H9 (cell line): Measurements from ENCODE around the gene BRK1. TPM values are rescaled to one million over a fixed set of nuclear protein-coding genes. Genes with fewer than 3 reads are reported as not detected.

Experiments
- DNase-seq: peaks from one replicate; pipeline ENCODE4 v3.0.0-alpha.2; 2017
- H2AFZ ChIP-seq: one replicate; pipeline ENCODE4 v1.6.1; 2013; ENCODE audit warnings: mild to moderate bottlenecking, low read length, control low read depth, moderate library complexity
- H2AK5ac ChIP-seq: 2 replicates; pipeline ENCODE4 v1.6.1; 2013; ENCODE audit warnings: low read length, control low read depth, mixed read lengths; ENCODE audit not compliant: insufficient read length
- H2BK120ac ChIP-seq: one replicate; pipeline ENCODE4 v1.6.1; 2013; ENCODE audit warnings: low read depth, mild to moderate bottlenecking, low read length, control low read depth, inconsistent platforms; ENCODE audit not compliant: poor library complexity, severe bottlenecking
- H2BK12ac ChIP-seq: 2 replicates; pipeline ENCODE4 v1.6.1; 2013; ENCODE audit warnings: low read length, control low read depth, mixed read lengths, low read depth; ENCODE audit not compliant: insufficient read length
- H2BK15ac ChIP-seq: 2 replicates; pipeline ENCODE4 v1.6.1; 2013; ENCODE audit warnings: low read depth, low read length, control low read depth
- H2BK20ac ChIP-seq: one replicate; pipeline ENCODE4 v1.6.1; 2013; ENCODE audit warnings: low read depth, mild to moderate bottlenecking, low read length, control low read depth, inconsistent platforms; ENCODE audit not compliant: poor library complexity, severe bottlenecking
- H2BK5ac ChIP-seq: 2 replicates; pipeline ENCODE4 v1.6.1; 2013; ENCODE audit warnings: low read length, control low read depth, mixed read lengths; ENCODE audit not compliant: insufficient read length
- H3K14ac ChIP-seq: 2 replicates; pipeline ENCODE4 v1.6.1; 2013; ENCODE audit warnings: low read length, control low read depth; ENCODE audit not compliant: insufficient read depth
- H3K18ac ChIP-seq: 2 replicates; pipeline ENCODE4 v1.6.1; 2013; ENCODE audit warnings: low read depth, mild to moderate bottlenecking, mixed read lengths, low read length, control low read depth; ENCODE audit not compliant: insufficient read length
- H3K23ac ChIP-seq: 2 replicates; pipeline ENCODE4 v1.6.1; 2013; ENCODE audit warnings: low read length, control low read depth, mixed read lengths, low read depth; ENCODE audit not compliant: insufficient read length
- H3K23me2 ChIP-seq: 2 replicates; pipeline ENCODE4 v1.6.1; 2013; ENCODE audit warnings: low read depth, mild to moderate bottlenecking, mixed read lengths, low read length, control low read depth; ENCODE audit not compliant: insufficient read length, poor library complexity, severe bottlenecking
- H3K27ac ChIP-seq: 2 replicates; pipeline ENCODE4 v1.5.1; 2013; ENCODE audit warnings: low read length, control low read depth, mixed read lengths, low read depth; ENCODE audit not compliant: insufficient read length
- H3K27me3 ChIP-seq: 2 replicates; pipeline ENCODE4 v1.6.1; 2013; ENCODE audit warnings: low read length, control low read depth, inconsistent platforms; ENCODE audit not compliant: insufficient read depth
- H3K4ac ChIP-seq: 2 replicates; pipeline ENCODE4 v1.6.1; 2013; ENCODE audit warnings: low read depth, mild to moderate bottlenecking, control low read depth, inconsistent platforms, low read length, moderate library complexity
- H3K4me1 ChIP-seq: 2 replicates; pipeline ENCODE4 v1.6.1; 2013; ENCODE audit warnings: low read length, control low read depth, inconsistent platforms; ENCODE audit not compliant: insufficient read depth
- H3K4me2 ChIP-seq: 2 replicates; pipeline ENCODE4 v1.6.1; 2013; ENCODE audit warnings: low read length, control low read depth, mixed read lengths; ENCODE audit not compliant: insufficient read length, insufficient read depth
- H3K56ac ChIP-seq: 2 replicates; pipeline ENCODE4 v1.6.1; 2013; ENCODE audit warnings: low read depth, mild to moderate bottlenecking, mixed read lengths, low read length, control low read depth; ENCODE audit not compliant: insufficient read length
- H3K79me1 ChIP-seq: 2 replicates; pipeline ENCODE4 v1.6.1; 2013; ENCODE audit warnings: low read depth, mild to moderate bottlenecking, moderate library complexity, low read length, control low read depth, inconsistent platforms; ENCODE audit not compliant: insufficient read depth, poor library complexity, severe bottlenecking
- H3K79me2 ChIP-seq: 2 replicates; pipeline ENCODE4 v1.6.1; 2013; ENCODE audit warnings: low read length, control low read depth, inconsistent platforms; ENCODE audit not compliant: insufficient read depth
- H3K9ac ChIP-seq: 2 replicates; pipeline ENCODE4 v1.6.1; 2013; ENCODE audit warnings: low read length, control low read depth, mixed read lengths; ENCODE audit not compliant: insufficient read length; ENCODE audit errors: extremely low read depth
- H3K9me3 ChIP-seq: one replicate; pipeline ENCODE4 v1.6.1; 2013; ENCODE audit warnings: low read depth, low read length, inconsistent platforms; ENCODE audit not compliant: control insufficient read depth
- H3T11ph ChIP-seq: one replicate; pipeline ENCODE4 v1.6.1; 2013; ENCODE audit warnings: mild to moderate bottlenecking, low read length, control low read depth, inconsistent platforms
- H4K20me1 ChIP-seq: one replicate; pipeline ENCODE4 v1.6.1; 2013; ENCODE audit not compliant: control insufficient read depth, insufficient read length, insufficient read depth
- H4K5ac ChIP-seq: 2 replicates; pipeline ENCODE4 v1.6.1; 2013; ENCODE audit warnings: low read depth, mild to moderate bottlenecking, mixed read lengths, low read length, control low read depth; ENCODE audit not compliant: insufficient read length
- H4K8ac ChIP-seq: replicated peaks from 2 replicates; pipeline ENCODE4 v1.6.1; 2013; ENCODE audit warnings: low read length, control low read depth, mixed read lengths, low read depth; ENCODE audit not compliant: insufficient read length
- H4K91ac ChIP-seq: 2 replicates; pipeline ENCODE4 v1.6.1; 2013; ENCODE audit warnings: low read depth, mild to moderate bottlenecking, moderate library complexity, mixed read lengths, low read length, control low read depth; ENCODE audit not compliant: insufficient read length
- H3K27ac Mint-ChIP-seq, 3 experiments: 2 replicates in 2 of 3; 3 replicates in 1 of 3; pipeline ENCODE4 v1.8.0; 2020 to 2021; ENCODE audit warnings: mixed read lengths in 3 of 3, mild to moderate bottlenecking in 1 of 3, moderate library complexity in 1 of 3
- H3K27me3 Mint-ChIP-seq: 2 replicates; pipeline ENCODE4 v1.8.0; 2021; ENCODE audit warnings: low read depth, mild to moderate bottlenecking, moderate library complexity, mixed read lengths
- H3K36me3 Mint-ChIP-seq, 3 experiments: 2 replicates in 2 of 3; 3 replicates in 1 of 3; pipeline ENCODE4 v1.8.0; 2020 to 2021; ENCODE audit warnings: low read depth in 3 of 3, mixed read lengths in 3 of 3; ENCODE audit not compliant: insufficient read depth in 1 of 3
- H3K4me1 Mint-ChIP-seq, 2 experiments: 2 replicates each; pipeline ENCODE4 v1.8.0; 2020; ENCODE audit warnings: mixed read lengths in 2 of 2
- H3K4me3 Mint-ChIP-seq, 2 experiments: 2 replicates in 1 of 2; 3 replicates in 1 of 2; pipeline ENCODE4 v1.8.0; 2020 to 2021; ENCODE audit warnings: mild to moderate bottlenecking in 2 of 2, mixed read lengths in 2 of 2, moderate library complexity in 1 of 2
- H3K9me3 Mint-ChIP-seq, 2 experiments: 2 replicates in 1 of 2; 3 replicates in 1 of 2; pipeline ENCODE4 v1.8.0; 2020; ENCODE audit warnings: mild to moderate bottlenecking in 2 of 2, mixed read lengths in 2 of 2, moderate library complexity in 1 of 2
- CTCF ChIP-seq: fragments of 200-600 bp; sonication (generic); conservative IDR thresholded peaks from 3 replicates; pipeline ENCODE4 v1.8.0; 2021; ENCODE audit warnings: antibody characterized with exemption, mild to moderate bottlenecking
- WGBS: extraction: QIAGEN DNeasy Blood & Tissue Kit; methylation state at CpG from one replicate; pipeline ENCODE4 v1.1.7; 2013; ENCODE audit warnings: missing lambda C conversion rate, low lambda C conversion rate, mixed read lengths; ENCODE audit not compliant: insufficient read length; ENCODE audit errors: extremely low coverage; 5-methylcytosine and 5-hydroxymethylcytosine counted together
- total RNA-seq: library from RNA; stranded (reverse); gene quantifications from 2 replicates; pipeline ENCODE4 v1.2.1, GENCODE V29; 2021

The BRK1 gene
- total RNA-seq, 1 experiment from 2014 or later: 121 TPM

DNA sequence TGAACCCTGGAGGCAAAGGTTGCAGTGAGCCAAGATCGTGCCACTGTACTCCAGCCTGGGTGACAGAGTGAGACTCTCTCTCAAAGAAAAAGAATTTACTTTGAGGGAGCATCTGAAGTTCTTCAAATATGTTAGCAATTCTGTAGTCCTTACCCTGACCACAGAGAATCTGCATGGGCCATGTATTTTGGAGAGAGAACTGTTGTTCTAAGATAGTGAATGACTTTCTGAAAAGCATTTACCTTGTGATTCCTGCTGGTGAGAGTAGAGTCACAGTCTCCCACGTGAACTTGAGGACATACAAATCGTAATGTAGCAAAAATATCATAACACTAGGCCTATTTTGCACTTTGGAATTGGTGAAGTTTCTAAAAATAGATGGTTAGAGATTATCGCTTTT lies 3.9 kb downstream of the BRK1 start:
- no peak for DNase-seq
- H3K56ac ChIP-seq: no peak overlapping the region
- no peak overlapping the region for H3K27ac ChIP-seq
- H4K20me1 ChIP-seq: no peaks in the 10 kb centered on the region
- no peak overlapping the region for H3K4me3 Mint-ChIP-seq
- no peaks in the 10 kb centered on the region for H3K9me3 Mint-ChIP-seq
- no peak for TF ChIP-seq CTCF
- H3K27ac Mint-ChIP-seq: no peak overlapping the region
- no peak overlapping the region for H2BK15ac ChIP-seq
- H3T11ph ChIP-seq: no peak overlapping the region
- peaks cover 6 to 35% (median 25%) of the 10 kb centered on the region in 3 experiments; a peak in 6 of 7 replicates for H3K36me3 Mint-ChIP-seq
- no peak overlapping the region for H3K18ac ChIP-seq
- peaks cover 4% of the 10 kb centered on the region for H3K79me1 ChIP-seq
- H3K14ac ChIP-seq: no peak overlapping the region
- H3K4me1 ChIP-seq: no peaks in the 10 kb centered on the region
- H3K79me2 ChIP-seq: peaks cover 15% of the 10 kb centered on the region; the same call in 1 of the 2 replicates
- H4K5ac ChIP-seq: no peak overlapping the region
- no peak overlapping the region for H3K9ac ChIP-seq
- no CpG with 5 or more reads among the region's 4 CpGs for WGBS
- H4K8ac ChIP-seq: no peak overlapping the region
- H2BK5ac ChIP-seq: no peak overlapping the region
- H3K4ac ChIP-seq: no peak overlapping the region
- H3K23me2 ChIP-seq: peaks cover 6% of the 10 kb centered on the region
- peaks cover 2% of the 10 kb centered on the region; the same call in 1 of the 2 replicates for H3K27me3 Mint-ChIP-seq
- H2BK12ac ChIP-seq: no peak overlapping the region
- peaks cover 9 to 10% of the 10 kb centered on the region in 2 experiments for H3K4me1 Mint-ChIP-seq
- no peak overlapping the region for H2AK5ac ChIP-seq
- no peak overlapping the region for H2AFZ ChIP-seq
- H4K91ac ChIP-seq: no peak overlapping the region
- H2BK120ac ChIP-seq: no peak overlapping the region
- no peak overlapping the region for H3K4me2 ChIP-seq
- H2BK20ac ChIP-seq: no peak overlapping the region
- no peak overlapping the region for H3K23ac ChIP-seq
- H3K9me3 ChIP-seq: no peaks in the 10 kb centered on the region
- no peaks in the 10 kb centered on the region for H3K27me3 ChIP-seq
